ENCODE results near the gene PRDM5.

DNA sequence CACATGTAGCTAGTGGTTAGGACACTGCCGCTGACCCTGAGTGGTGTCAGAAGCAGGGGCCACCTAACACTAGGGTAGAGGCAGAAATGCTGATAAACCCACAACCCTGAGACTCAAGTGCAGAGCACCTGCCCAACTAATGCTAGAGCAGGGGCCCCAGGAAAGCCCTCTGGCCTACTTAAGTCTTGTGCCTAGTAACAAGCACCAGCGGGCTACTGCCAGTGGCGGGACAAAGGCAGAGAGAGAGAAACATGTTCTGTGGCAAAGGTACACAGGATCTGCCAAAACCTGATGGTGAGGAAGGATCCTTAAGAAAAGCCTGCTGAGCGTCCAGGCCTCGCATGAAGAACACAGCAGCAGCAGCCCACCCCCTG, 172.4 kb downstream of the PRDM5 start:
- TF ChIP-seq, protein P1, sequence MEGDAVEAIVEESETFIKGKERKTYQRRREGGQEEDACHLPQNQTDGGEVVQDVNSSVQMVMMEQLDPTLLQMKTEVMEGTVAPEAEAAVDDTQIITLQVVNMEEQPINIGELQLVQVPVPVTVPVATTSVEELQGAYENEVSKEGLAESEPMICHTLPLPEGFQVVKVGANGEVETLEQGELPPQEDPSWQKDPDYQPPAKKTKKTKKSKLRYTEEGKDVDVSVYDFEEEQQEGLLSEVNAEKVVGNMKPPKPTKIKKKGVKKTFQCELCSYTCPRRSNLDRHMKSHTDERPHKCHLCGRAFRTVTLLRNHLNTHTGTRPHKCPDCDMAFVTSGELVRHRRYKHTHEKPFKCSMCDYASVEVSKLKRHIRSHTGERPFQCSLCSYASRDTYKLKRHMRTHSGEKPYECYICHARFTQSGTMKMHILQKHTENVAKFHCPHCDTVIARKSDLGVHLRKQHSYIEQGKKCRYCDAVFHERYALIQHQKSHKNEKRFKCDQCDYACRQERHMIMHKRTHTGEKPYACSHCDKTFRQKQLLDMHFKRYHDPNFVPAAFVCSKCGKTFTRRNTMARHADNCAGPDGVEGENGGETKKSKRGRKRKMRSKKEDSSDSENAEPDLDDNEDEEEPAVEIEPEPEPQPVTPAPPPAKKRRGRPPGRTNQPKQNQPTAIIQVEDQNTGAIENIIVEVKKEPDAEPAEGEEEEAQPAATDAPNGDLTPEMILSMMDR (IDR thresholded peaks at IDR 0.05; ENCODE audit: insufficient read depth, low read depth, low read length): no peak
- no peak for TF ChIP-seq EZH2 (IDR thresholded peaks at IDR 0.05; ENCODE audit: insufficient read depth, low read length)
